ENCODE data around the gene PTPN9. TPM values are rescaled to one million over a fixed set of nuclear protein-coding genes. Genes with fewer than 3 reads are reported as not detected.
A peak's percentile ranks its signal among the peaks of the same experiment; 100 is the strongest.

The PTPN9 gene
- total RNA-seq, 2 experiments from 2014 or later = 41.4 to 41.6 TPM

- Mint-ChIP-seq H3K4me3 (peak overlapping the region; percentile 92), H3K4me1 (peaks cover 13% of the 10 kb centered on the region), H3K27me3 (no peaks in the 10 kb centered on the region), H3K36me3 (ENCODE audit: low read depth) (no peaks in the 10 kb centered on the region), H3K27ac (peak overlapping the region; percentile 92), H3K9me3 (no peaks in the 10 kb centered on the region)
- POLR2A ChIA-PET = interaction anchor here (0.6 to 7.8 kb wide), 28 partner anchors 10 to 841 kb away, joined by 3 to 188 read pairs (median 4); partner anchors contain the start of genes IMP3, MAN2C1, PPCDC and PTPN9
- CTCF ChIA-PET = interaction anchor here (0.7 to 7.1 kb wide), 7 partner anchors 53 to 192 kb away, joined by 3 to 109 read pairs (median 8); partner anchors contain the start of genes IMP3, MAN2C1, PTPN9 and SNUPN
- DNase-seq = peak; percentile 90
These were observed 123.6 kb downstream of the PTPN9 start for GRCh38 chr15:75455424-75455981.

GRCh38 chr15:75454471-75455378 lies 124.4 kb downstream of the PTPN9 start:
- Mint-ChIP-seq H3K27me3 (no peaks in the 10 kb centered on the region), H3K9me3 (no peaks in the 10 kb centered on the region), H3K4me1 (peaks cover 21% of the 10 kb centered on the region), H3K36me3 (ENCODE audit: low read depth) (no peaks in the 10 kb centered on the region), H3K4me3 (peak overlapping the region; percentile 92), H3K27ac (peak overlapping the region; percentile 92)
- peak; percentile 82 for DNase-seq
- ChIA-PET POLR2A (interaction anchor here (0.6 to 7.8 kb wide), 40 partner anchors 10 to 674 kb away, joined by 3 to 188 read pairs (median 4); partner anchors contain the start of genes IMP3, MAN2C1, PPCDC and PTPN9), CTCF (interaction anchor here (0.8 to 7.1 kb wide), 10 partner anchors 9 to 193 kb away, joined by 3 to 109 read pairs (median 7); partner anchors contain the start of genes IMP3, MAN2C1, PTPN9 and SNUPN)

GRCh38 chr15:75453703-75454470 lies 125.2 kb downstream of the PTPN9 start:
- H3K27ac Mint-ChIP-seq = peak overlapping the region; percentile 99
- peak; percentile 98 for DNase-seq
- POLR2A ChIA-PET = interaction anchor here (0.6 to 7.8 kb wide), 33 partner anchors 9 to 1534 kb away, joined by 3 to 188 read pairs (median 5); partner anchors contain the start of genes CLK3, IMP3, MAN2C1 and NEIL1
- H3K4me1 Mint-ChIP-seq = peaks cover 27% of the 10 kb centered on the region
- CTCF ChIA-PET = interaction anchor here (0.5 to 7.1 kb wide), 11 partner anchors 10 to 666 kb away, joined by 3 to 109 read pairs (median 4); partner anchors contain the start of genes IMP3, MAN2C1, PTPN9 and SNUPN
- no peaks in the 10 kb centered on the region for H3K9me3 Mint-ChIP-seq
- H3K4me3 Mint-ChIP-seq = peak overlapping the region; percentile 92
- no peaks in the 10 kb centered on the region for H3K36me3 Mint-ChIP-seq (ENCODE audit: low read depth)
- H3K27me3 Mint-ChIP-seq = no peaks in the 10 kb centered on the region

- Mint-ChIP-seq H3K4me3 (peak overlapping the region; percentile 92), H3K36me3 (ENCODE audit: low read depth) (no peaks in the 10 kb centered on the region), H3K9me3 (no peaks in the 10 kb centered on the region), H3K4me1 (peaks cover 34% of the 10 kb centered on the region), H3K27ac (peak overlapping the region; percentile 99), H3K27me3 (no peaks in the 10 kb centered on the region)
- POLR2A ChIA-PET = interaction anchor here (0.9 to 7.8 kb wide), 26 partner anchors 9 to 1533 kb away, joined by 3 to 188 read pairs (median 8); partner anchors contain the start of genes CLK3, IMP3, MAN2C1 and NEIL1
- peak; percentile 57 for DNase-seq
- CTCF ChIA-PET = interaction anchor here (0.5 to 7.1 kb wide), 9 partner anchors 11 to 665 kb away, joined by 3 to 109 read pairs (median 5); partner anchors contain the start of genes IMP3, MAN2C1, PTPN9 and SNUPN
These were observed 126.0 kb downstream of the PTPN9 start for GRCh38 chr15:75452865-75453702.

GRCh38 chr15:75452364-75452864 lies 126.7 kb downstream of the PTPN9 start:
- peaks cover 6% of the 10 kb centered on the region for H3K36me3 Mint-ChIP-seq (ENCODE audit: low read depth)
- peaks cover 38% of the 10 kb centered on the region for H3K4me1 Mint-ChIP-seq
- CTCF ChIA-PET = interaction anchor here (0.6 to 7.1 kb wide), 10 partner anchors 10 to 674 kb away, joined by 3 to 109 read pairs (median 4); partner anchors contain the start of genes CSK, IMP3, MAN2C1 and PTPN9
- POLR2A ChIA-PET = interaction anchor here (0.7 to 7.8 kb wide), 27 partner anchors 8 to 1542 kb away, joined by 3 to 188 read pairs (median 6); partner anchors contain the start of genes CLK3, CSK, IMP3 and MAN2C1
- peak overlapping the region; percentile 92 for H3K4me3 Mint-ChIP-seq
- H3K27me3 Mint-ChIP-seq = no peaks in the 10 kb centered on the region
- no peaks in the 10 kb centered on the region for H3K9me3 Mint-ChIP-seq
- H3K27ac Mint-ChIP-seq = peak overlapping the region; percentile 99
- peak; percentile 87 for DNase-seq

GRCh38 chr15:75451674-75452363 lies 127.3 kb downstream of the PTPN9 start, which contains the start of gene SIN3A:
TSS of gene SIN3A (minus strand) at chr15:75451690. CDS start at chr15:75430375, 21,315 bp downstream.
- ChIA-PET POLR2A (interaction anchor here (0.6 to 7.8 kb wide), 35 partner anchors 7 to 1543 kb away, joined by 3 to 188 read pairs (median 6); partner anchors contain the start of genes C15orf39, CLK3, CSK and IMP3), CTCF (interaction anchor here (0.6 to 7.1 kb wide), 10 partner anchors 9 to 835 kb away, joined by 3 to 109 read pairs (median 4); partner anchors contain the start of genes CSK, IMP3, MAN2C1 and PTPN9)
- peak; percentile 100 for DNase-seq
- Mint-ChIP-seq H3K9me3 (no peaks in the 10 kb centered on the region), H3K27me3 (no peaks in the 10 kb centered on the region), H3K36me3 (ENCODE audit: low read depth) (peaks cover 12% of the 10 kb centered on the region), H3K27ac (peak within 1 kb of the TSS; percentile 99), H3K4me3 (peak within 1 kb of the TSS; percentile 92), H3K4me1 (peaks cover 44% of the 10 kb centered on the region)

- Mint-ChIP-seq H3K4me3 (peak overlapping the region; percentile 92), H3K27ac (peak overlapping the region; percentile 99), H3K9me3 (no peaks in the 10 kb centered on the region), H3K4me1 (peaks cover 45% of the 10 kb centered on the region), H3K27me3 (no peaks in the 10 kb centered on the region), H3K36me3 (ENCODE audit: low read depth) (peaks cover 12% of the 10 kb centered on the region)
- DNase-seq = no peak
- POLR2A ChIA-PET = interaction anchor here (0.6 to 7.8 kb wide), 25 partner anchors 9 to 1543 kb away, joined by 3 to 188 read pairs (median 6); partner anchors contain the start of genes C15orf39, CSK, IMP3 and MAN2C1
- CTCF ChIA-PET = interaction anchor here (0.6 to 7.1 kb wide), 9 partner anchors 26 to 834 kb away, joined by 3 to 109 read pairs (median 4); partner anchors contain the start of genes CSK, IMP3, MAN2C1 and PTPN9
These were observed 127.9 kb downstream of the PTPN9 start for GRCh38 chr15:75451202-75451673.

- Mint-ChIP-seq H3K36me3 (ENCODE audit: low read depth) (peaks cover 18% of the 10 kb centered on the region), H3K27ac (peak overlapping the region; percentile 99), H3K27me3 (no peaks in the 10 kb centered on the region), H3K4me1 (peaks cover 49% of the 10 kb centered on the region), H3K9me3 (no peaks in the 10 kb centered on the region), H3K4me3 (peak overlapping the region; percentile 92)
- peak; percentile 98 for DNase-seq
- POLR2A ChIA-PET = interaction anchor here (1.0 to 7.8 kb wide), 18 partner anchors 9 to 580 kb away, joined by 3 to 188 read pairs (median 8); partner anchors contain the start of genes C15orf39, IMP3, MAN2C1 and PPCDC
- CTCF ChIA-PET = interaction anchor here (0.5 to 7.1 kb wide), 7 partner anchors 44 to 674 kb away, joined by 3 to 109 read pairs (median 4); partner anchors contain the start of genes IMP3, MAN2C1, PTPN9 and SNX33
These were observed 128.6 kb downstream of the PTPN9 start for GRCh38 chr15:75450307-75451201.

GRCh38 chr15:75449585-75450306 lies 129.4 kb downstream of the PTPN9 start:
- H3K36me3 Mint-ChIP-seq (ENCODE audit: low read depth) = peaks cover 18% of the 10 kb centered on the region
- H3K4me3 Mint-ChIP-seq = peak overlapping the region; percentile 92
- peaks cover 49% of the 10 kb centered on the region for H3K4me1 Mint-ChIP-seq
- CTCF ChIA-PET = interaction anchor here (0.5 to 7.1 kb wide), 4 partner anchors 82 to 673 kb away, joined by 3 to 109 read pairs (median 3); partner anchors contain the start of genes IMP3, MAN2C1 and PTPN9
- DNase-seq = no peak
- no peaks in the 10 kb centered on the region for H3K27me3 Mint-ChIP-seq
- POLR2A ChIA-PET = interaction anchor here (1.1 to 7.8 kb wide), 8 partner anchors 14 to 248 kb away, joined by 3 to 188 read pairs (median 56); partner anchors contain the start of genes C15orf39, IMP3, MAN2C1 and PTPN9
- no peaks in the 10 kb centered on the region for H3K9me3 Mint-ChIP-seq
- H3K27ac Mint-ChIP-seq = peak overlapping the region; percentile 88

Data from activated CD4-positive, alpha-beta memory T cell treated with anti-CD3 and anti-CD28 coated beads, Interleukin-2, amount 10 ng/mL, durations not matched to agents 7 days and 5 days (primary cell).